Sigmoid colon (tissue), 4 donors: ENCODE measurements around the gene CHRNA7.

ENCODE experiments used
- CTCF ChIP-seq, 4 experiments: fragments of 450-650 bp in 3 of 4; fragments of 200-600 bp in 1 of 4; IDR thresholded peaks; one replicate each; pipeline ENCODE4 v1.5.1; 2016 to 2019; ENCODE audit warnings: antibody characterized with exemption in 4 of 4, mild to moderate bottlenecking in 3 of 4, moderate library complexity in 2 of 4
- EP300 ChIP-seq, 4 donors: sonication (generic); formaldehyde crosslinking; IDR thresholded peaks; one replicate each; pipeline ENCODE4 v1.6.1; 2017; ENCODE audit warnings: antibody characterized with exemption in 4 of 4
- POLR2A ChIP-seq, 2 donors: fragments of 450-650 bp; IDR thresholded peaks; one replicate each; pipeline ENCODE4 v1.6.1; 2016; ENCODE audit warnings: antibody characterized with exemption in 2 of 2, mild to moderate bottlenecking in 2 of 2, moderate library complexity in 2 of 2

GRCh38 chr15:32041294-32041693, 11.0 kb downstream of the CHRNA7 start:
- TF ChIP-seq POLR2A (IDR thresholded peaks at IDR 0.05) (no peak), CTCF (IDR thresholded peaks at IDR 0.05) (no peak), EP300 (IDR thresholded peaks at IDR 0.05) (no peak)
